ENCODE measurements around the gene FHAD1.

Gene FHAD1

DNA sequence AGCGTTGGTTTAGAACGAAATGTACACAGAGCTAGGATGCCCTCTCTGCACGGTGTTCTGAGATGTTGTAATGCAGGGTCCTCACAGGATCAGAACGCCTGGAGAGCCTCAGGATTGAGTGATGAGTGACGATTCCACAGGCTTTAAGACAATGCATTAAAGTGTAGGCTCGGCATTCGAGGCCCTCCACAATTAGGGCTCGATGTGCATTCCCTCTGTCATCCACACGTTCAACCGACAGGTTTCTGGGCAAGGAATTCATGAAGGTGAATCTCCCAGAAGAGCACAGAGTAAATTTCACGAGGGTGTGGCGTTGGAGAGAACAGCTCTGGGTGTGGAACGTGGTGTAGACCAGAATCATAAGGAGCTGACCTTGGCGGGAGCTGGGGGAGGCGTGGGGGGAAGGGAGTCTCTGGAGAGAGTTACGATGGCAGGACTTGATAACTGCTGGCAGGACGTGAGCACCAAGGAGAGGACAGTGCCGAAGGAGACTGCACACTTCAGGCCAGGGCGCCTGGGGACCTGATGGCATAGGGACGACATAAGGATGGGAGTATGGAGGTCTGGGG lies 111.6 kb downstream of the FHAD1 start:
- TF ChIP-seq, protein P1, sequence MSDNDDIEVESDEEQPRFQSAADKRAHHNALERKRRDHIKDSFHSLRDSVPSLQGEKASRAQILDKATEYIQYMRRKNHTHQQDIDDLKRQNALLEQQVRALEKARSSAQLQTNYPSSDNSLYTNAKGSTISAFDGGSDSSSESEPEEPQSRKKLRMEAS (IDR thresholded peaks at IDR 0.05; ENCODE audit: low read depth, low read length): no peak
- TF ChIP-seq, protein P2, sequence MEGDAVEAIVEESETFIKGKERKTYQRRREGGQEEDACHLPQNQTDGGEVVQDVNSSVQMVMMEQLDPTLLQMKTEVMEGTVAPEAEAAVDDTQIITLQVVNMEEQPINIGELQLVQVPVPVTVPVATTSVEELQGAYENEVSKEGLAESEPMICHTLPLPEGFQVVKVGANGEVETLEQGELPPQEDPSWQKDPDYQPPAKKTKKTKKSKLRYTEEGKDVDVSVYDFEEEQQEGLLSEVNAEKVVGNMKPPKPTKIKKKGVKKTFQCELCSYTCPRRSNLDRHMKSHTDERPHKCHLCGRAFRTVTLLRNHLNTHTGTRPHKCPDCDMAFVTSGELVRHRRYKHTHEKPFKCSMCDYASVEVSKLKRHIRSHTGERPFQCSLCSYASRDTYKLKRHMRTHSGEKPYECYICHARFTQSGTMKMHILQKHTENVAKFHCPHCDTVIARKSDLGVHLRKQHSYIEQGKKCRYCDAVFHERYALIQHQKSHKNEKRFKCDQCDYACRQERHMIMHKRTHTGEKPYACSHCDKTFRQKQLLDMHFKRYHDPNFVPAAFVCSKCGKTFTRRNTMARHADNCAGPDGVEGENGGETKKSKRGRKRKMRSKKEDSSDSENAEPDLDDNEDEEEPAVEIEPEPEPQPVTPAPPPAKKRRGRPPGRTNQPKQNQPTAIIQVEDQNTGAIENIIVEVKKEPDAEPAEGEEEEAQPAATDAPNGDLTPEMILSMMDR (IDR thresholded peaks at IDR 0.05; ENCODE audit: low read depth, low read length): no peak
- TF ChIP-seq POLR2A (IDR thresholded peaks at IDR 0.05; ENCODE audit: extremely low read depth, insufficient read length): no peak
- no peak for TF ChIP-seq MYC (IDR thresholded peaks at IDR 0.05; ENCODE audit: low read depth, low read length)
- no peak for DNase-seq (ENCODE audit: low read depth)
- H3K4me3 ChIP-seq (ENCODE audit: low read depth, low read length): no peak overlapping the region

DNA sequence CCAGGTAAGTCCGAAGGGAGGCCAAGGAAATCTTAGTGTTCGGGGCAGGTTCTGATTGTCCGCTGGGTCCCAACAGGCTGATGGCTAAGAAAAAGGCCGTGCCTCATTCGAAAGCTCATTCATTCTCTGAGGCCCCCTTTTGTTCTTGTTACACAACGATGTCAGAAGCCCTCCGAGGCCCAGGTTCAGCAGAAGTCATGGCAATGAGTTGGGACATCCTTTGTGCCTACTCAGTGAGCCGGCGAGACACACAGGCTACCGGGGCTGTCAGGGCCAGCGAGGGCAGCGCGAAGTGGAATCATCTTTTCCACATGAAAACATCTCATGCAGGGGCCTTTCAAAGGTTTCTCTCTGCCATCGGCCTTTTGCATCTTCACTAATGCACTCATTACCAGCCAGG lies 113.7 kb downstream of the FHAD1 start:
- H3K4me3 ChIP-seq (ENCODE audit: low read depth, low read length): no peak overlapping the region
- TF ChIP-seq, protein P1 (IDR thresholded peaks at IDR 0.05; ENCODE audit: low read depth, low read length): no peak
- TF ChIP-seq, protein P2 (IDR thresholded peaks at IDR 0.05; ENCODE audit: low read depth, low read length): no peak
- no peak for TF ChIP-seq POLR2A (IDR thresholded peaks at IDR 0.05; ENCODE audit: extremely low read depth, insufficient read length)
- no peak for TF ChIP-seq MYC (IDR thresholded peaks at IDR 0.05; ENCODE audit: low read depth, low read length)
- no peak for DNase-seq (ENCODE audit: low read depth)

DNA sequence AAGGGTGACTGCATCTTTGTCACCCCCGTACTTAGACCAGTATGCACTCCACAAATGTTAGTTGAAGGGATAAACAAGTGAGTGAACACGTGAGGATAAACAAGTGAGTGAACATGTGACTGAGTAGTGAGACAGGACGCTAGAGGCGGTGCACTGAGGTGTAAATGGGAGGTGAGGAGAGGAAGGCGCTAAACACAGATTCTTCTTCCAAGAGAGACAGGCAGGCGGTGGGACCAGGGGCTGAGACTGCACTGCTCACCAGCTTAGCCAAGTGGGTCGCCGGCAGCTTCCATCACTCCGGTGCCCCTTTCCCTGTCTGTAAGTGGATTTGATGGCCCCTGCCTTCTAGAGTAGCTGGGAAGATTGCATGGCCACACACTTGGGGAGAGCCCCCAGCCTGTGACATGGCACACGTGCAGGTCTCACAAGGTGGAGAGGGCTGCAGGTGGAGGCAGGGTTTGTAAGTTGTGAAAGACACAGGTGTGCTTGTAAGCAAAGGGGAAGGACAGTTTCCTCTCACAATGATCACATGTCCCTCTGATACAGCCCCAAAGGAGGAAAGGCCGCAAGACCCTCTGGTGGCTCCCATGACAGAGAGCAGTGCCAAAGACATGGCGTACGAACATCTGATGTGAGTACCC lies 115.2 kb downstream of the FHAD1 start:
- TF ChIP-seq MYC (IDR thresholded peaks at IDR 0.05; ENCODE audit: low read depth, low read length): no peak
- TF ChIP-seq, protein P2 (IDR thresholded peaks at IDR 0.05; ENCODE audit: low read depth, low read length): no peak
- DNase-seq (ENCODE audit: low read depth): no peak
- H3K4me3 ChIP-seq (ENCODE audit: low read depth, low read length): no peak overlapping the region

DNA sequence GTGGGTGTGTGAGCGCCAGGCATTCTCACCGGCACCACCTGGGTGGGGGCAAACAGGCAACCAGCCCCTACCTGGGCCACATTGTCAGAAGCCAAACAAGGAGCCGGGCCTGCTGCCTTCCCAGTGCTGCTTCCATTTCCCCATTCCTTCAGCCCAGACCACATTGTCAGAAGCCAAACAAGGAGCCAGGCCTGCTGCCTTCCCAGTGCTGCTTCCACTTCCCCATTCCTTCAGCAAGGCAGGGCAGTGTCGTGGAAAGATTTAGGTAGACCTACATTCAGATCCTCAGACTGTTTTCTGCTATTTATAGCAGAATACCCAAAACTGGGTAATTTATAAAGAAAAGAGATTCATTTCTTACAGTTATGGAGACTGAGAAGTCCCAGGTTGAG lies 115.7 kb downstream of the FHAD1 start:
- DNase-seq (ENCODE audit: low read depth): no peak

DNA sequence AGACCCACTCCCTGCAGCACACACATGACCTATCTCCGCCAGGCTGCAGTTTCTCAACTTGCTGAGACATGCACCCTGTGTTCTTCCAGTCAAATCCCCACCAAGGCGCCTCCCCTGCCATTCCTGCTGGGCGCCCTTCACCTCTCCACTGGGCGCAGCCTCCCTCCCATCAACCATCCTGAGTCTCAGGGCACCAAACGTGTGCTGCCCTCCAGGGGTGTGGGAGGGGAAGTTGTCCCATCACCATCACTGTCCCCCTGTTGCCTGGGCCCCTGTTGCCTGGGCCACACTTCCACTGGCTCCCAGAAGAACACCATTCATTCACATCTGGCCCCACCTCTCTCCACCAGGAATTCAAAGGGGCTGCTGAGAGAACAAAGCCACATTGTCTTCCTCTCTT lies 117.7 kb downstream of the FHAD1 start:
- TF ChIP-seq, protein P1 (IDR thresholded peaks at IDR 0.05; ENCODE audit: low read depth, low read length): no peak
- TF ChIP-seq, protein P2 (IDR thresholded peaks at IDR 0.05; ENCODE audit: low read depth, low read length): peak; percentile 15
- DNase-seq (ENCODE audit: low read depth): no peak
- no peak overlapping the region for H3K4me3 ChIP-seq (ENCODE audit: low read depth, low read length)

More for the DNA sequence above, 115.7 kb downstream of the FHAD1 start:
- H3K4me3 ChIP-seq (ENCODE audit: low read depth, low read length): no peak overlapping the region
- TF ChIP-seq MYC (IDR thresholded peaks at IDR 0.05; ENCODE audit: low read depth, low read length): no peak
- TF ChIP-seq, protein P2 (IDR thresholded peaks at IDR 0.05; ENCODE audit: low read depth, low read length): no peak
- TF ChIP-seq, protein P1 (IDR thresholded peaks at IDR 0.05; ENCODE audit: low read depth, low read length): no peak

DNA sequence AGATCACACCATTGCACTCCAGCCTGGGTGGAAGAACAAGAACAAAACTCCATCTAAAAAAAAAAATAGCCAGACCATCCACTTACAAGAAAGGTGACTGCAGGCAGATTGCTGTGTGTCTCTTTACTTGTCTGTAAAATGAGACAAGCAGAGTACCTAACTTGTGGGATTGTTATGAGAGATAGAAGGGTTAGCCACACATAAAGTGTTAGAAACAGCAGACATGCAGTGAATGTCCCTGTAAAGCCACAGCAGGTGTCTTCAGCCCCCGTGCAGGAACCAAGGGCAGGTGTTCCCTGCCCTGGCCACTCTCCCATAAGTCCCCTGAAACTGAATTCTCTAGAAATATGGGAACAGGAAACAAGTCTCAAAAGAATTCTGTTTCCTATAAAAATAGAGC lies 121.9 kb downstream of the FHAD1 start:
- TF ChIP-seq, protein P1 (IDR thresholded peaks at IDR 0.05; ENCODE audit: low read depth, low read length): no peak
- no peak for TF ChIP-seq POLR2A (IDR thresholded peaks at IDR 0.05; ENCODE audit: extremely low read depth, insufficient read length)
- no peak for TF ChIP-seq MYC (IDR thresholded peaks at IDR 0.05; ENCODE audit: low read depth, low read length)
- TF ChIP-seq, protein P2 (IDR thresholded peaks at IDR 0.05; ENCODE audit: low read depth, low read length): no peak
- no peak for DNase-seq (ENCODE audit: low read depth)
- no peak overlapping the region for H3K4me3 ChIP-seq (ENCODE audit: low read depth, low read length)
